DMS53 (cell line): ENCODE measurements around the gene NTM.

Source experiments
- DNase-seq: peaks from one replicate; lab custom pipeline; 2025; lab: John Stamatoyannopoulos, UW

The NTM gene

GRCh38 chr11:131866535-131867400, 496.4 kb downstream of the NTM start:
- no peak for DNase-seq

- DNase-seq = peak; percentile 81
These were observed 497.2 kb downstream of the NTM start for GRCh38 chr11:131867457-131868257.

- DNase-seq = peak; percentile 10
These were observed 498.5 kb downstream of the NTM start for GRCh38 chr11:131868629-131869507.

GRCh38 chr11:131870305-131870704, 499.9 kb downstream of the NTM start:
- no peak for DNase-seq

- no peak for DNase-seq
These were observed 500.6 kb downstream of the NTM start for GRCh38 chr11:131871006-131871405.

- DNase-seq = peak; percentile 23
These were observed 503.7 kb downstream of the NTM start for GRCh38 chr11:131874070-131874469.

GRCh38 chr11:131875611-131876010, 505.2 kb downstream of the NTM start:
- DNase-seq = no peak

GRCh38 chr11:131877246-131877942, 507.0 kb downstream of the NTM start:
- DNase-seq = no peak

GRCh38 chr11:131880316-131880715, 509.9 kb downstream of the NTM start:
- no peak for DNase-seq

- no peak for DNase-seq
These were observed 510.6 kb downstream of the NTM start for GRCh38 chr11:131880976-131881375.

- DNase-seq = no peak
These were observed 512.9 kb downstream of the NTM start for GRCh38 chr11:131883332-131883731.

- peak; percentile 74 for DNase-seq
These were observed 514.2 kb downstream of the NTM start for GRCh38 chr11:131884461-131885073.

- DNase-seq = no peak
These were observed 515.0 kb downstream of the NTM start for GRCh38 chr11:131885431-131885830.

- DNase-seq = peak; percentile 30
These were observed 515.8 kb downstream of the NTM start for GRCh38 chr11:131886201-131886600.

GRCh38 chr11:131888230-131888855, 517.9 kb downstream of the NTM start:
- DNase-seq = no peak

- peak; percentile 81 for DNase-seq
These were observed 518.7 kb downstream of the NTM start for GRCh38 chr11:131889146-131889577.

GRCh38 chr11:131889760-131890581, 519.6 kb downstream of the NTM start:
- DNase-seq = no peak

GRCh38 chr11:131893103-131893890, 522.9 kb downstream of the NTM start:
- no peak for DNase-seq

GRCh38 chr11:131893988-131894387, 523.6 kb downstream of the NTM start:
- DNase-seq = no peak
